Fibroblast of mammary gland (primary cell): ENCODE data around the gene SESN3.

Source experiments
- DNase-seq: peaks from one replicate; pipeline ENCODE4 v3.0.0-alpha.2; 2010; ENCODE audit warnings: low read depth
- H3K4me3 ChIP-seq: 2 replicates; pipeline ENCODE4 v1.5.1; 2011; ENCODE audit warnings: low read depth, mild to moderate bottlenecking, low read length, moderate library complexity; ENCODE audit not compliant: control insufficient read depth
- TF ChIP-seq, protein P1 (sequence below): conservative IDR thresholded peaks from 2 replicates; pipeline ENCODE4 v1.5.1; 2011; ENCODE audit warnings: low read depth, low read length, inconsistent platforms; ENCODE audit not compliant: control insufficient read depth, insufficient read depth

The SESN3 gene

DNA sequence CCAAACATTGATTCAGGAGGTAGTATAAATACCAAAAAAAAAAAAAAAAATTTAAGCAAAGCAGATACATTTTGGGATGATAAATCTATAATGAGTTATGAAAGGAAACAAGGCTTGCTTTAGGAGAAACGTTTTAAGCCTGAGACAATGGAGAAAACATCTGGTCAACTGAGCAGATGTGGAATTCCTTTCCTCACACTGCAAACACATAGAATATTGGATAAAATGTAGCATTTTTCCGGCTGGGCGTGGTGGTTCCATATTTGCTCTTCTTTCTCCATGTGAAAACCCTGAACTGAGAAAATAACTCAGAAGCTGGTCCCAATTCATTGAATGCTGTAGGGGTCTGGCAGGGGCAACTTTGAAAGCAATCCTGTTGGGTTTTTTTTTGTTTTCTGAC lies 107.4 kb downstream of the SESN3 start:
- H3K4me3 ChIP-seq = no peak overlapping the region
- DNase-seq = no peak
- TF ChIP-seq, protein P1, sequence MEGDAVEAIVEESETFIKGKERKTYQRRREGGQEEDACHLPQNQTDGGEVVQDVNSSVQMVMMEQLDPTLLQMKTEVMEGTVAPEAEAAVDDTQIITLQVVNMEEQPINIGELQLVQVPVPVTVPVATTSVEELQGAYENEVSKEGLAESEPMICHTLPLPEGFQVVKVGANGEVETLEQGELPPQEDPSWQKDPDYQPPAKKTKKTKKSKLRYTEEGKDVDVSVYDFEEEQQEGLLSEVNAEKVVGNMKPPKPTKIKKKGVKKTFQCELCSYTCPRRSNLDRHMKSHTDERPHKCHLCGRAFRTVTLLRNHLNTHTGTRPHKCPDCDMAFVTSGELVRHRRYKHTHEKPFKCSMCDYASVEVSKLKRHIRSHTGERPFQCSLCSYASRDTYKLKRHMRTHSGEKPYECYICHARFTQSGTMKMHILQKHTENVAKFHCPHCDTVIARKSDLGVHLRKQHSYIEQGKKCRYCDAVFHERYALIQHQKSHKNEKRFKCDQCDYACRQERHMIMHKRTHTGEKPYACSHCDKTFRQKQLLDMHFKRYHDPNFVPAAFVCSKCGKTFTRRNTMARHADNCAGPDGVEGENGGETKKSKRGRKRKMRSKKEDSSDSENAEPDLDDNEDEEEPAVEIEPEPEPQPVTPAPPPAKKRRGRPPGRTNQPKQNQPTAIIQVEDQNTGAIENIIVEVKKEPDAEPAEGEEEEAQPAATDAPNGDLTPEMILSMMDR = no peak

DNA sequence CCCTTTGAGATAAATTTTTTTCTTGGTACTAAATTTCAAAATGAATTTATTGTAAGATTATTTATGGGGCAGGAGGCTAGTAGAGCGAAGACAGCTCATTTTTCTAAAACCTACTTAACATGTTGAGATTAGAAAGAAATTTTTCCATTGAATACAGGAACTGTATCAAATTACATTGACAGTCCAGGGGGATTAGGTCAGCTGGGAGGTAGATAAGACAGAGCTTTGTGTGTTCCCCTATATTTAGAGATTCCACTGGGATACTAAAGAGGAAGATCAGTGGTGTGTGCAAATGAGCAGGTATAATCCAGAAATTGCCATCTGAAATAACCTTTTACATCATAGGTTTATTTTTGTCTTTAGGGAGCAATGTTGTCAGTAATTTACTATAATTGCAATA lies 109.3 kb downstream of the SESN3 start:
- no peak overlapping the region for H3K4me3 ChIP-seq
- TF ChIP-seq, protein P1 = no peak
- DNase-seq = no peak

DNA sequence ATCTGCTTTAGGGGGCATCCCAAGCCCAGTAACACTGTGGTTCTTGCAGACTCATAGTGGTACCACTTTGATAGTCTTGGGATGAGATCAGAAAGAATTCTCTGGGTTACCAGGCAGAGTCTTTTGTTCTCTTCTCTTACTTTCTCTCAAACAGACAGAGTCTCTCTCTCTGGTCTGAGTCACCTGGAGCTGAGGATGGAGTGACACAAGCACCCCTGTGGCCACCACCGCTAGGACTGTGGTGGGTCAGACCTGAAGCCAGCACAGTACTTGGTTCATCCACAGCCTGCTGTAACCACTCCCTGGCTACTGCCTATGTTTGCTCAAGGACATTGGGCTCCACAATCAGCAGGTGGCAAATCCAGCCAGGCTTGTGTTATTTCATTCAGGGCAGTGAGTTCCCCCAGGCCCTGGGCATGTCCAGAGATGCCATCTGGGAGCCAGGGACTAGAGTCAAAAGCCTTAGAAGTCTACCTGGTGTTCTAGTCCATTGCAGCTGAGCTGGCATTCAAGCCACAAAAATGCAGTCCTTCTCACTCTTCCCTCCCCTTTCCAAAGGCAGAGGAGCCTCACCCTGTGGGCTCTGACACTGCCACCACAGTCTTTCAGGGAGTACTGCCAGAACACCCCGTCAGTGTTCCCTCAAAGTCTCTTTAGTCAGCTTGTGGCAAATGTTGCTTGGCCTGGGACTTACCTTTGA lies 111.5 kb downstream of the SESN3 start:
- no peak for DNase-seq
- H3K4me3 ChIP-seq = no peak overlapping the region

DNA sequence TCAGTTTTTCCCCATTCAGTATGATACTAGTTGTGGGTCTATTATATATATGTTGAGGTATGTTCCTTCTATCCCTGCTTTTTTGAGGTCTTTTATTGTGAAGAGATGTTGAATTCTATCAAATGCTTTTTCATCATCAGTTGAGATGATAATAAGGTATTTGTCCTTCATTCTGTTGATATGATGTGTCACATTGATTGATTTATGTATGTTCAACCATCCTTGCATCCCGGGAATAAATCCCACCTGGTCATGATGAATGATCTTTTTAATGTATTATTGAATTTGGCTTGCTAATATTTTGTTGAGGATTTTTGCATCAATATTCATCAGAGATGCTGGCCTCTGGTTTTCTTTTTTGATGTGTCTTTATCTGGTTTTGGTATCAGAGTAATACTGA lies 115.4 kb downstream of the SESN3 start:
- no peak for DNase-seq
- TF ChIP-seq, protein P1 = no peak
- no peak overlapping the region for H3K4me3 ChIP-seq

More for the DNA sequence above, 111.5 kb downstream of the SESN3 start:
- TF ChIP-seq, protein P1 = no peak
